ENCODE results near the gene CNIH3. TPM values are rescaled to one million over a fixed set of nuclear protein-coding genes. Genes with fewer than 3 reads are reported as not detected.

CNIH3 gene
- total RNA-seq, 5 donors from 2014 or later (not counting 1 experiment from before 2014, with no cell fraction given), result 2.3 to 3.6 (median 2.4) TPM

DNA sequence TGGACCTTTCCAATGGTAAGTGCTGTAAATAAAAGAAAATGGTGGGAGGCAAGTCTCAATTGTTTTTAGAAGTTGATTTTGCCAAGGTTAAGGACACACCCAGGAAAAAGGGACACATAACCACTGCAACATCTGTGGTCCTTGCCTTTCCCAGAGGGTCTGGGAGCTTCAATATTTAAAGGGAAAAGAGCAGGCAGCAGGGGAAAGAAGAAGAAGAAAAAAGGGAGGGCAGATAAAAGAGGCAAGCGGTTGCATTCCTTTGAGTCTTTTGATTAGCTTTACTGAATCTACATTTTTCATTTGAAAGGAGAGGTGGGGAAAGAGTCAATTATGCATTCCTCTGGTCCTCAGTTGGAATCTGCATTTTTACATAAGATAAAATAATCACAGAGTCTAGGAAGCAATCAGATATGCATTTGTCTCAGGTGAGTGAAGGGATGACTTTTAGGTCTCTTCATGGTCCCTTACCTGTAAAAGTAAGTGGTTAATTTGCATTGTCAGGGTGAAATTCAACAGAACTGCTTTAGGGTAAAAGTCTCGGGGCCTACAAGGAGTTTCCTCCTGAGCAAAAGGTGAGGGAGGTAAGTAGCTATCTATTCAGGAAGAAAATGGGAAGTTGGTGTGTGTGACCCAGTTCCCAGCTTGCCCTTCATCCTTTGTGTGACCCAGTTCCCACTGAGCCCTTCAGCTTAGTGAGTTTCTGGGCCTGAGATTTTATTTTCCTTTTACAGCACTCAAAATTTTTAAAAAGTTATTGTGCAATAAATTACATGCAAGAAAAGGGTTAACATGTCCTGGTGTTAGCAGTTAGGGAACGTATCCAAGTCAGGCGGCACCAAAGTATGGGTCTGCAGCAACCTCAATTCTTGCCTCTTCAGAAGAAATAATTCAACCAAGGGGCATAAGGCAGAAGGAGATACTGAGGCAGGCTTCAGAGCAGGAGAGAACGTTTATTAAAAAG lies 8.6 kb upstream of the CNIH3 start:
- no peaks in the 10 kb centered on the region for H3K4me1 Mint-ChIP-seq
- Histone ChIP-seq H3K27me3 (replicated peaks in 1 of 2; ENCODE audit: control insufficient read depth in 2 of 2, extremely low read depth in 1 of 2, insufficient read depth in 2 of 2, low read length in 1 of 2) (peaks cover 0 to 11% of the 10 kb centered on the region in 2 experiments), H3K9me3 (no peaks in the 10 kb centered on the region), H3K36me3 (ENCODE audit: control insufficient read depth in 2 of 2, extremely low read depth in 1 of 2, insufficient read depth in 1 of 2, low read length in 1 of 2) (no peaks in the 10 kb centered on the region), H3K4me3 (ENCODE audit: control insufficient read depth in 1 of 2, extremely low read depth in 1 of 2, low read length in 1 of 2) (no peak overlapping the region), H3K27ac (ENCODE audit: low read length) (no peak overlapping the region), H3K4me1 (ENCODE audit: control insufficient read depth in 1 of 2, extremely low read depth in 1 of 2, insufficient read depth in 2 of 2, low read length in 2 of 2) (no peaks in the 10 kb centered on the region)
- H3K4me3 Mint-ChIP-seq, result no peak overlapping the region
- H3K36me3 Mint-ChIP-seq, result no peaks in the 10 kb centered on the region
- ATAC-seq (replicated peaks in 1 of 4) (no peak), DNase-seq (no peak)
- CTCF ChIA-PET, result interaction anchor here (0.6 to 1.0 kb wide), 2 partner anchors 16 to 36 kb away, joined by 3 read pairs; no protein-coding TSS in a partner anchor
- no peaks in the 10 kb centered on the region for H3K9me3 Mint-ChIP-seq
- WGBS (ENCODE audit: insufficient coverage), result 84% methylated on average over 4 of the region's 5 CpGs
- POLR2A ChIA-PET, result interaction anchor here in 1 of 2 donors (0.6 kb wide), 1 partner anchor 12 kb away, joined by 3 read pairs; no protein-coding TSS in a partner anchor
- no peak overlapping the region for H3K27ac Mint-ChIP-seq
- peaks cover 15 to 24% of the 10 kb centered on the region in 2 donors for H3K27me3 Mint-ChIP-seq

DNA sequence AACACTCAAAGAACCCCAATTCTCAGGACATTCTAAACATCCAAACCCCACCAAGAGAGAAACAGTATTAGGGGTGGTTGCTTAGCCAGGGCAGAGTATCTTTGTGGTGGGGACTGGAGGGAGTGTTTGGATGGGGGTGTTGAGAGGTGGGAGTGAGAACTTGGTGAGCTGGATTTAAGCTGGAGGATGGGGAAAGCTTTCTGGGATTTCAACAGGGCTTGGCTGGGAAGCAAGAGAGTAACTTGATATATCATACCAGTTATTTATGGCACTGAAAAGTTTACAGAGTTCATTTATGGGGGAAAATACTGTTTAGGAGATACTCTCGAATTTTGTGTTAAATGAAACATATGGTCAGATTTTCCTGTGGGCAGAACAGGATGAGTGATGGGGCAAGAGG lies 6.8 kb upstream of the CNIH3 start:
- Histone ChIP-seq H3K9me3 (no peaks in the 10 kb centered on the region), H3K27me3 (replicated peaks in 1 of 2; ENCODE audit: control insufficient read depth in 2 of 2, extremely low read depth in 1 of 2, insufficient read depth in 2 of 2, low read length in 1 of 2) (peaks cover 2 to 11% of the 10 kb centered on the region in 2 experiments), H3K4me3 (ENCODE audit: control insufficient read depth in 1 of 2, extremely low read depth in 1 of 2, low read length in 1 of 2) (no peak overlapping the region), H3K27ac (ENCODE audit: low read length) (no peak overlapping the region), H3K4me1 (ENCODE audit: control insufficient read depth in 1 of 2, extremely low read depth in 1 of 2, insufficient read depth in 2 of 2, low read length in 2 of 2) (no peaks in the 10 kb centered on the region), H3K36me3 (ENCODE audit: control insufficient read depth in 2 of 2, extremely low read depth in 1 of 2, insufficient read depth in 1 of 2, low read length in 1 of 2) (no peaks in the 10 kb centered on the region)
- Mint-ChIP-seq H3K27me3 (peaks cover 15 to 16% of the 10 kb centered on the region in 2 donors), H3K9me3 (no peaks in the 10 kb centered on the region), H3K4me3 (no peak overlapping the region), H3K27ac (no peak overlapping the region), H3K4me1 (no peaks in the 10 kb centered on the region), H3K36me3 (no peaks in the 10 kb centered on the region)
- WGBS (ENCODE audit: insufficient coverage), result 80% methylated on average over 1 of the region's 1 CpG
- ATAC-seq (replicated peaks in 1 of 4), result no peak
- DNase-seq, result no peak
- ChIA-PET POLR2A (no interaction called here), CTCF (no interaction called here)

DNA sequence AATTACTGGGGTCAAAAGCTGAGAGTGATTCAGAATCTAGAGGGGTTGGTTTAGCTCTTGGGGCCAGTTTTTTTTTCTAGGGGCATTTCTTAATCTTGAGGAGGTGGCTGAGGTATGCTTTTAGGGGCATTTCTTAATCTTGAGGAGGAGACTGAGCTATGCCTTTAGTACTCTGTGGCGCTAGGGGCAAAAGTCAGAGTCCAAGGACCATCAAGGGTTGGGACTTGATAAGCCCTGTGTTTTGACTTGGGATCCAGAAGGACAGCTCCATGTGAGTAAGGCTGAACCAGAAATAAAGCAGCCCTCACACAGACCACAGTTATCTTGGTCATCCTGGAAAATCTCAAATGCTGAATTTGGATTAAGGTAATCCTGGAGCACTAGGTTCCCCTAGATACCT lies 3.9 kb upstream of the CNIH3 start:
- no peaks in the 10 kb centered on the region for H3K36me3 ChIP-seq (ENCODE audit: control insufficient read depth in 2 of 2, extremely low read depth in 1 of 2, insufficient read depth in 1 of 2, low read length in 1 of 2)
- ChIA-PET POLR2A (no interaction called here), CTCF (no interaction called here)
- Mint-ChIP-seq H3K27me3 (peaks cover 22 to 24% of the 10 kb centered on the region in 2 donors), H3K27ac (no peak overlapping the region), H3K4me3 (no peak overlapping the region), H3K4me1 (peaks cover 12 to 14% (median 14%) of the 10 kb centered on the region in 3 donors), H3K9me3 (no peaks in the 10 kb centered on the region), H3K36me3 (no peaks in the 10 kb centered on the region)
- WGBS (ENCODE audit: insufficient coverage), result no CpG with 5 or more reads among the region's 1 CpG
- ATAC-seq (replicated peaks in 1 of 4) (no peak), DNase-seq (no peak)
- no peaks in the 10 kb centered on the region for H3K9me3 ChIP-seq
- H3K4me3 ChIP-seq (ENCODE audit: control insufficient read depth in 1 of 2, extremely low read depth in 1 of 2, low read length in 1 of 2), result no peak overlapping the region
- H3K27me3 ChIP-seq (replicated peaks in 1 of 2; ENCODE audit: control insufficient read depth in 2 of 2, extremely low read depth in 1 of 2, insufficient read depth in 2 of 2, low read length in 1 of 2), result peaks cover 15 to 19% of the 10 kb centered on the region in 2 experiments
- H3K4me1 ChIP-seq (ENCODE audit: control insufficient read depth in 1 of 2, extremely low read depth in 1 of 2, insufficient read depth in 2 of 2, low read length in 2 of 2), result peaks cover 9 to 18% of the 10 kb centered on the region in 2 experiments
- no peak overlapping the region for H3K27ac ChIP-seq (ENCODE audit: low read length)

DNA sequence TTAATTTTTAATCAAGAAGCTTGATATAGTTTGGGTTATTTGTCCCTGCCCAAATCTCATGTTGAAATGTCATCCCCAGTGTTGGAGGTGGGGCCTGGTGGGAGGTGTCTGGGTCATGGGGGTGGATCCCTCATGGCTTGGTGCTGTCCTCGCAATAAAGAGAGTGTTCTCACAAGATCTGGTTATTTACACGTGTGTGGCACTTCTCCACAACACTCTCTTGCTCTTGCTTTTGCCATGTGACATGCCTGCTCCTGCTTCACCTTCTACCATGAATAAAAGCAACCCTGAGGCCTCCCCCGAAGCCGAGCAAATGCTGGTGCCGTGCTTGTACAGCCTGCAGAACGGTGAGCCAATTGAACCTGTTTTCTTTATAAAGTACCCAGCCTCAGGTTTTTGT lies 2.6 kb upstream of the CNIH3 start:
- CTCF ChIA-PET, result no interaction called here
- H3K27ac Mint-ChIP-seq, result no peak overlapping the region
- H3K9me3 ChIP-seq, result no peaks in the 10 kb centered on the region
- H3K4me3 Mint-ChIP-seq, result no peak overlapping the region
- peaks cover 23 to 26% (median 25%) of the 10 kb centered on the region in 3 donors for H3K4me1 Mint-ChIP-seq
- no peak overlapping the region for H3K27ac ChIP-seq (ENCODE audit: low read length)
- H3K27me3 ChIP-seq (replicated peaks in 1 of 2; ENCODE audit: control insufficient read depth in 2 of 2, extremely low read depth in 1 of 2, insufficient read depth in 2 of 2, low read length in 1 of 2), result peaks cover 18 to 31% of the 10 kb centered on the region in 2 experiments
- H3K36me3 ChIP-seq (ENCODE audit: control insufficient read depth in 2 of 2, extremely low read depth in 1 of 2, insufficient read depth in 1 of 2, low read length in 1 of 2), result no peaks in the 10 kb centered on the region
- no peak overlapping the region for H3K4me3 ChIP-seq (ENCODE audit: control insufficient read depth in 1 of 2, extremely low read depth in 1 of 2, low read length in 1 of 2)
- 100% methylated on average over 3 of the region's 6 CpGs for WGBS (ENCODE audit: insufficient coverage)
- DNase-seq (no peak), ATAC-seq (replicated peaks in 1 of 4) (no peak)
- no peaks in the 10 kb centered on the region for H3K36me3 Mint-ChIP-seq
- POLR2A ChIA-PET, result no interaction called here
- H3K9me3 Mint-ChIP-seq, result no peaks in the 10 kb centered on the region
- H3K4me1 ChIP-seq (ENCODE audit: control insufficient read depth in 1 of 2, extremely low read depth in 1 of 2, insufficient read depth in 2 of 2, low read length in 2 of 2), result peaks cover 9 to 30% of the 10 kb centered on the region in 2 experiments
- H3K27me3 Mint-ChIP-seq, result peaks cover 30 to 31% of the 10 kb centered on the region in 2 donors

DNA sequence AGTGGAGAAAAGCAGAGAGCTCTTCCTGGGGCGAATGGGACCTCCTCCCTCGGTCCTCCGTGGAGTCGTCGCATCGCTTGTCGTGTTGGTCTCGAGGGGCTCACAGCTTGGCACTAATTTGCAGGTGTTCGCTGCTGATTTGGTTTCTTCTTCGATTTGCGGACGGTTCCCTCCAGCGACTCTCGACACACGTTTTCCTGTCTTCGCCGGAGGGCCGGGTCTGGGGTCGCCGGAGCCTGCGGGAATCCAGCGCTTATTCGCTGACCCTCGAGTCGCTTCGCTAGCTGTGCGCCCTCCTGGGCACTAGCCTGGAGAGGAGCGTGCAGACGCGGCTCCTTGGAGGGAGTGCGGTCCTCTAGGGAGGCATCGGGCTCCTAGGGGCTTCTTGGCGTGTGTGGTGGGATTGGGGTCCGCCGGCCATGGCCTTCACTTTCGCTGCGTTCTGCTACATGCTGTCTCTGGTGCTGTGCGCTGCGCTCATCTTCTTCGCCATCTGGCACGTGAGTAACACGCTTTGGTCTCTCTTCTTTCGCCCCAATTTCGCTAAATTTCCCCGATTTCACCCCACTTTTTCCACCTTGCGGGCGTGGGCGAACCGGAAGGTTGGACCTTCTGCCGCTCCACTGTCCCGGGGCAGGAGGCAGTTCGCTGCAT lies 766 bp downstream of the CNIH3 start:
- H3K36me3 ChIP-seq (ENCODE audit: control insufficient read depth in 2 of 2, extremely low read depth in 1 of 2, insufficient read depth in 1 of 2, low read length in 1 of 2), result no peaks in the 10 kb centered on the region
- ChIA-PET CTCF (no interaction called here), POLR2A (interaction anchor here in 1 of 2 donors (0.7 kb wide), 1 partner anchor 36 kb away, joined by 3 read pairs; no protein-coding TSS in a partner anchor)
- peak overlapping the region; percentile 69 to 84 (median 72) for H3K4me3 Mint-ChIP-seq
- WGBS (ENCODE audit: insufficient coverage), result 6% methylated on average over 52 of the region's 52 CpGs
- H3K27ac Mint-ChIP-seq, result no peak overlapping the region
- ATAC-seq (replicated peaks in 1 of 4) (peak in 3 of 4 experiments; percentile 25 to 44 (median 31)), DNase-seq (peak in 2 of 35 experiments; percentile 16 to 31)
- H3K4me1 Mint-ChIP-seq, result peaks cover 27 to 31% (median 28%) of the 10 kb centered on the region in 3 donors
- H3K27me3 Mint-ChIP-seq, result peaks cover 48 to 50% of the 10 kb centered on the region in 2 donors
- H3K4me3 ChIP-seq (ENCODE audit: control insufficient read depth in 1 of 2, extremely low read depth in 1 of 2, low read length in 1 of 2), result peak overlapping the region; percentile 33 to 74
- no peak overlapping the region for H3K27ac ChIP-seq (ENCODE audit: low read length)
- H3K9me3 ChIP-seq, result no peaks in the 10 kb centered on the region
- peaks cover 9 to 30% of the 10 kb centered on the region in 2 experiments for H3K4me1 ChIP-seq (ENCODE audit: control insufficient read depth in 1 of 2, extremely low read depth in 1 of 2, insufficient read depth in 2 of 2, low read length in 2 of 2)
- H3K9me3 Mint-ChIP-seq, result peaks cover 5 to 6% (median 6%) of the 10 kb centered on the region in 3 donors
- peaks cover 20 to 31% of the 10 kb centered on the region in 2 experiments for H3K27me3 ChIP-seq (replicated peaks in 1 of 2; ENCODE audit: control insufficient read depth in 2 of 2, extremely low read depth in 1 of 2, insufficient read depth in 2 of 2, low read length in 1 of 2)
- H3K36me3 Mint-ChIP-seq, result no peaks in the 10 kb centered on the region

All from T-cell (primary cell).